GM19043 (cell line): ENCODE measurements around the gene AGR3.
"Not testable (repeated sequence)": the region's sequence is repeated elsewhere in the genome, so short reads cannot be mapped to it uniquely, and the experiment has no call there.

ENCODE experiments used
- ATAC-seq: cut with Tn5 transposase; IDR thresholded peaks from one replicate; pipeline ENCODE4 v1.9.1; 2021; ENCODE audit warnings: low read depth; ENCODE audit not compliant: unreplicated experiment

AGR3 gene

GRCh38 chr7:16891874-16892643 is 10.3 kb upstream of the AGR3 start:
- no peak for ATAC-seq

DNA sequence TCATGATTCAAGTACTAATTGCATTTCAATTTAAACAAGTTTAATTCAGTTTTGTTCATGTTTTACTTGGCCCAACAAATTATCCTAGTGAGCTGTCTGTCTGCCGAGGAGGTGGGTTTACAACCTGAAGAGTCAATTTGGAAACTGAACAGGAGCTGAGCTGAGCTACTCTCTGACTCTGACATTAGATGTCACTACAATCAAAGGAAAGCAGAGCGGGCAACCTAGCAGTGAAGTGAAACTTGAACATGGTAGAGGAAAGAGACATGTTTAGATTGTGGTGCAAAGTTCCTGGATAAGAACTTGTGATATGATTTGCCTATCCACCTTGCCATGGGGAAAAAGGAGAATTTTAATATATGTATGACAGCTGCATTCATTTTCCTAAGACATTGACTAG is 9.6 kb upstream of the AGR3 start:
- ATAC-seq = no peak

GRCh38 chr7:16889851-16890415 is 8.2 kb upstream of the AGR3 start:
- no peak for ATAC-seq

- no peak for ATAC-seq
Measured at GRCh38 chr7:16889305-16889704, 7.5 kb upstream of the AGR3 start.

GRCh38 chr7:16883918-16884317 is 2.1 kb upstream of the AGR3 start:
- ATAC-seq = no peak

- ATAC-seq = no peak
Measured at GRCh38 chr7:16880554-16880953, 1.2 kb downstream of the AGR3 start.

GRCh38 chr7:16879181-16879580 is 2.6 kb downstream of the AGR3 start:
- ATAC-seq = no peak

- no peak for ATAC-seq
Measured at GRCh38 chr7:16875861-16876260, 5.9 kb downstream of the AGR3 start.

DNA sequence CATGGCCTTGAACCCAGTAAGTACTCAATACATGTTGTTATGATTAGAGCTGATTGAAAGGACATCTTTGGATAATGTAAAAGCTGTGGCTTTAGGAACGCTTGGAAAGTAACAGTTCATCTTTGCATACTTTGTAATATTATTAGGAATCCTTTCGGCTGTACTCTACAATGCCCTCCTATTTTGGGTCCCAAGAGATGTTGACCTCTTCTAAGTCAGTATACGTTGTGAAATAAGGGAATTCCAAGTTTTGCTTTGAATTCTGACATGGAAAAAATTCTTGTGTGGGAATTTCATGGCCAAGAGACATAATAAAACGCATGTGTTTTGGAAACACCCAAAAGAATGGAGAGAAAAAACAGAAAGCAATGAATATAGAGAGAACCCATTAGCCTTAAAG is 7.7 kb downstream of the AGR3 start:
- ATAC-seq = no peak

GRCh38 chr7:16867328-16867727 is 14.5 kb downstream of the AGR3 start:
- no peak for ATAC-seq

DNA sequence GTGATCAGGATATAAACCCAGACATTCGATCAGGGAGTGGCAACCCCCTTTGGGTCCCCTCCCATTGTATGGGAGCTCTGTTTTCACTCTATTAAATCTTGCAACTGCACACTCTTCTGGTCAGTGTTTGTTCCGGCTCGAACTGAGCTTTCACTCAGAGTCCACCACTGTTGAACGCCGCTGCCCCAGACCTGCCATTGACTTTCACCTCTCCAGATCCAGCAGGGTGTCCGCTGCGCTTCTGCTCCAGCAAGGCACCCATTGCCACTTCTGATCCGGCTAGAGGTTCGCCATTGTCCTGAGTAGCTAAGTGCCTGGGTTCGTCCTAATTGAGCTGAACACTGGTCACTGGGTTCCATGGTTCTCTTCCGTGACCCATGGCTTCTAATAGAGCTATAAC is 28.6 kb downstream of the AGR3 start:
- not testable (repeated sequence) for ATAC-seq

GRCh38 chr7:16851829-16852228 is 30.0 kb downstream of the AGR3 start:
- ATAC-seq = no peak

DNA sequence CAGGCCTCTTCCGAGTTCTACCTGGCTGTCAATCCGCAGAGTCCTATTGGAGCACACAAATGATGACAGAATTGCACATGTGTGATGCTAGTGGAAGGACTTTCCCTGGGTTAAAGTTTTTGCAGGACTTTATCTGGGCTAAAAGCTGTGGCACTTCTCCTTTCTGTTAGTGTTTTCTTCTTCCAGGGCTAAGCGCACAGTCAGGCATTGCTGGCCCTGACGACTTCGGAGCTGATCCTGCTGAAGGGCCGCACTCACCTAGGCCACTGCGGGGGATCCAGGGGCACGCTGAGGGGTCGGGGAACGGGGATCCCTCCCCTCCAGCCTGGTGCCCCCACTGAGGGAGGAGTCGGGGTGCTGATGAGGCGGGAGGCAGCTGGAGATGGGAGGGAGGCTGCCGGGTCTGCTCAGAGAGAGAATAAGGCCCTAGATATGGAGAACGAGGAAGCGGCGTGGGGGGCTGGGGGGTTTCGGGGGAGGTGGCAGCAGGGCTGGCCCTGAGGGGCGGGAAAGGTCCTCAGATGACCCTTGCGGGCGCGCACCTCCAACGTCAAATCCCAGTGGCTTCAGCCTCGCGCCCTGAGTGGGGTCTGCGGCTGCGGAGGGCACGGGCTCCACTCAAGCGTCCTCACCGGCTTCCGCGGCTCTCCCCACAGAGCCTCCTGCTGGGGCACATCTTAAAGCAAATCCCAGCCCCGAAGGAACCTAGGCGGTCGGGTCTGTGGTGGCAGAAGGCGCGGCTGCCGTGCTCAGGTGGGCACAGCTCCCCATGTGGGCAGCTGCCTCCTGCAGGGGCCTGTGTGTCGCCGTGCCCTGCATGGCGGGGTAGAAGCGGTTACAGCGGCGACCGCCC is 30.9 kb downstream of the AGR3 start:
- no peak for ATAC-seq

DNA sequence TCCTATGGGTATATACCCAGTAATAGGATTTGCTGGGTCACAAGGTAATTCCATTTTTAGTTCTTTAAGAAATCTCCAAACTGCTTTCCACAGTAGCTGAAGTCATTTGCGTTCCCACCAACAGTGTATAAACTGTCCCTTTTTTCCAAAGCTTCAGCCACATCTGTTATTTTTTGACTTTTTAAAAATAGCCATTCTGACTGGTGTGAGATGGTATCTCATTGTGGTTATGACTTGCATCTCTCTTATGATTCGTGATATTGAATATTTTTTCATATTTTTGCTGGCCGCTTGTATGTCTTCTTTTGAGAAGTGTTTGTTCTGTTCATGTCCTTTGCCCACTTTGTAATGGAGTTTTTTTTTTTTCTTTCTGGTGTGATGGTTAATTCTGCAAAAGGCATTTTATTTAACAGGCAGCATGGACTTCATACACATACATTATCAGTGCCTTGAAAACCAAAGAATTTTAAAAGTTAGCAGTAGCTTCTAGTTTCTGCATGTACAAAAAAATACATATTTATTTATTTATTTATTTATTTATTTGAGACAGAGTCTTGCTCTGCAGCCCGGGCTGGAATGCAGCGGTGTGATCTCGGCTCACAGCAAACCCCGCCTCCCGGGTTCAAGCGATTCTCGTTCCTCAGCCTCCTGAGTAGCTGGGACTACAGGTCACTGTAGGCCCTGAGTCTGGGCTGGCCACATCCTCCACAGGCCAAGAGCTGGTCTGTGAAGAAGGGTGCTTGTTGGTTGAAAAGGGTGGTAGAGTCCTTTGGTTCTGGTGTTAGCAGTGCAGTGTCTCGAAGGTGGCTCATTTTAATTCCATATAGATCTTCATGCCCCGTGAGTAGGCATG is 32.3 kb downstream of the AGR3 start:
- no peak for ATAC-seq

DNA sequence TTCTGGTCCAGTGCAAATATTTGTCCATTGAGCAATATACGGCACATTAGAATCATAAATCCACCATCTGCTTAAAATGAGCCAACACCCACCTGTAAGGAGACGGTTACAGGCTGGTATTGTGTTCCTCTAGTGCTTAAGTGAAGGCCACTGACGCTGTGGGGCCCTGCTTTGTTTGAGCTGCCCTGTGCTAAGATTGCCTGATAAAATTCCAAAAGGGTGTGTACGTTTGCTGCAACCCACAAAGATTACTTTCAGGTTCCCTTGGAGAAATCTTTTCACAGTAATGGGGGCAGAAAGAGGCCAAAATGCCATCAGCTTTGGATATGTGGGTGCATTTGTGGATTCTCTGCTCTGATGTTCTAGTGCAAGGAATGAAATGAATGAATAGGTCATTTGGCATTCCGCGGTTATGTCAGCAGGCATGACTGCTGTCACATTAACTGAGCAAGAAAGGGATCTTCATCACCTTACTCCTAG is 34.4 kb downstream of the AGR3 start:
- ATAC-seq = no peak

DNA sequence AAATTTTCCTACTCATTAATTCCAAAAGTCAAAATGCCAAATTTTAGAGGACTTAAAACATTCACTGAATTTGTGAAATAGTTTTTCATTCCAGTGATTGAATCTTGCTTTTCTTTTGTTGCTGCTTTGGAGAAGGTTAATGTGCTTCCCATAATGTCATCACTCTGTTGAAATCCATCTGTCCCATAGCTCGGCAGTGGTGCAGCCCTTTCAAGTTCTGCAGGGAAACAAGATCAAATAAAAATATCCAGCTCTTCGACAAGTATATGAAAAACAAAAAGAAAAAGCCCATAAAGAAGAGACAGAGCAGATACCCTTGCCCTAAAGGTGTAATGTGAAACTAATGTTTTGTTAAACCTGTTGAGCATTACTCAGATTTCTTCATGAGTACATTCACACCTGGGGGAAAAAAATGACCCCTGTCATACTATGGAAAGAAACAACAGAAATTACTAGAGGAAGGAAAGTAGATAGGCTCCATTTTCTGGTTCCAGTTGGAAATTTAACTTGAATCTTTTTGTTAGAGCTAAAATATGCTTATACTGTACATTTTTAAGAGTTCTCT is 35.1 kb downstream of the AGR3 start:
- ATAC-seq = no peak

DNA sequence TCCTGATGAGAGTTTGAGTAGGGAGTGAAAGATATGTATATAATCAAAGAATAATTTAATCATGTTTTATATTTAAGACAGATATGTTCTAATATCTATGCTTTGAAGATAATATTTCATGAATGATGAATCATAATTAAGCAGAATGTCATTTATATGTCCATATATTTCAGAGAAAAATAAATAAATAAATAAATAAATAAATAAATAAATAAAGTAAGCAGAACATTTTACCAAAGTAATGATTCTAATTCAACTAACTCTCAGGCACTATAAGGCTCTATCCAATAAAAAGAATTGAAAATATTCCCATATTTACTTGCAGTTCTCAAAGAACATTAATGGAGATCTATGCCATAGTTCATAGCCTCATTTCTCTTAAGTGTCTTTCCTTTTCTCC is 36.0 kb downstream of the AGR3 start:
- no peak for ATAC-seq

DNA sequence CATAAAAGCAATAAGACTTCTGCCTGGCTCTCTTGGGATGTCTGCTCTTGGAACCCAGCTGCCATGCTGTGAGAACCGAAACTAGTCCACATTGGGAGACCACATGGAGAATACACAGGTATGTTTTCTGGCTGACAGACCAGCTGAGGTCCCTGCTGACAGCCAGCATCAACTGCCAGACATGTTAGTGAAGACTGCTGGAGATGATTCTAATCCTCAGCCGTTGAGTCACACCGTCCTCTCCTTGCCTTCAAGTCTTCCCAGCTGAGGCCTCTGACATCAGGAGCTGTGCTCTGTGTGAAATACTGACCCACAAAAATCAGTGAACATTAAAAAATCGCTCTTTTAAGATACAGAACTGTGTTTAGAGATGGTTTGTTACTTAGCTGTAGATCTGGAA is 40.1 kb downstream of the AGR3 start:
- ATAC-seq = no peak

- ATAC-seq = no peak
Measured at GRCh38 chr7:16840094-16840493, 41.7 kb downstream of the AGR3 start.

DNA sequence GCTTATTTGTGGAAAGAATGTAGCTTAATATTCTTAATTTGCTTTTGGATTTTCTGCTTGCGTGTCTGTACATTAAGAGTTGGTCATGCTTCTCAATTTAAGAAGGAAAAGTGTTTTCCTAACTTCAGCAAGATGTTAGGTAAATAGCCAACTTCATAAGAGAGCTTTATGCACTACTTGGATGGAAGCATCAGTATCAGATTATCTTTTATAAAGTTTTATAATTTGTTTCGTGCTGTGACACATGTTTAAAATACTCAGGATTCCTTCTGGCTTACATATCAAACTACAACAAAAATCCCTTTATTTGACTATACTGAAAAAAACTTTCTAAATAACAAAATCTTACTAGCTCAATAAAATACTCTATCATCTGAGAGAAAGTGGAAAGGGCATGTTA is 42.1 kb downstream of the AGR3 start:
- ATAC-seq = no peak
